GM12878 (cell line): ENCODE measurements around the gene CCDC14. TPM values are rescaled to one million over a fixed set of nuclear protein-coding genes. Genes with fewer than 3 reads are reported as not detected.

Source experiments
- ATAC-seq: fragments of 200-7000 bp; cut with Tn5 transposase; 3 replicates; pipeline ENCODE4 v1.9.1; 2020; ENCODE audit warnings: mild to moderate bottlenecking, moderate library complexity
- BruUV-seq: library from RNA; stranded (reverse); fragments of 400-500 nt; replicated peaks from 2 replicates; lab custom pipeline; 2021; lab: Mats Ljungman, UMichigan
- CTCF ChIA-PET: fragments of 300-600 bp; sonication (Branson Sonifier 250); formaldehyde crosslinking; extraction: SDS; loops from one replicate; lab custom pipeline; 2021; ENCODE audit warnings: inconsistent platforms; lab: Yijun Ruan, JAX
- POLR2A ChIA-PET: fragments of 350-600 bp; formaldehyde crosslinking; extraction: SDS; loops from one replicate; lab custom pipeline; 2021; ENCODE audit warnings: inconsistent platforms; lab: Charles Lee
- RAD21 ChIA-PET: fragments of 300-600 bp; sonication (Branson Sonifier 250); formaldehyde crosslinking; loops from one replicate; lab custom pipeline; 2023; ENCODE audit warnings: antibody characterized with exemption; ENCODE audit not compliant: unreplicated experiment; lab: Charles Lee
- SMC1A ChIA-PET: fragments of 300-600 bp; sonication (Branson Sonifier 250); formaldehyde crosslinking; loops from one replicate; lab custom pipeline; 2023; ENCODE audit not compliant: unreplicated experiment, uncharacterized antibody; lab: Charles Lee
- DNase-seq: peaks from one replicate; pipeline ENCODE4 v3.0.0-alpha.2; 2011; ENCODE audit warnings: low read depth, low spot score
- FAIRE-seq: peaks from 3 replicates; lab custom pipeline; 2011; peaks lifted over from hg19 to GRCh38; lab: Jason Lieb, UNC
- H2AFZ ChIP-seq: 2 replicates; pipeline ENCODE4 v1.6.0; 2011; ENCODE audit warnings: low read depth, low read length, control low read depth; ENCODE audit not compliant: control insufficient read depth
- H3K27ac ChIP-seq: 2 replicates; pipeline ENCODE4 v1.5.1; 2011; ENCODE audit warnings: control low read depth; ENCODE audit not compliant: control insufficient read depth, insufficient read depth
- H3K27me3 ChIP-seq, 2 experiments: replicated peaks in 1 of 2; 2 replicates each; pipeline versions ENCODE4 v1.6.0 to v1.6.1; 2011; ENCODE audit warnings: low read length in 1 of 2; ENCODE audit not compliant: control insufficient read depth in 2 of 2, insufficient read depth in 2 of 2
- H3K36me3 ChIP-seq, 2 experiments: 2 replicates each; pipeline ENCODE4 v1.5.1; 2011; ENCODE audit warnings: low read length in 1 of 2; ENCODE audit not compliant: control insufficient read depth in 2 of 2, insufficient read depth in 2 of 2
- H3K4me1 ChIP-seq: 2 replicates; pipeline ENCODE4 v1.6.1; 2011; ENCODE audit warnings: mild to moderate bottlenecking, low read length, moderate library complexity, mixed read lengths; ENCODE audit not compliant: control insufficient read depth, insufficient read depth
- H3K4me2 ChIP-seq: 2 replicates; pipeline ENCODE4 v1.6.0; 2011; ENCODE audit warnings: control low read depth; ENCODE audit not compliant: control insufficient read depth, insufficient read depth
- H3K4me3 ChIP-seq: fragments of 200-600 bp; sonication (generic); 2 replicates; pipeline ENCODE4 v1.5.1; 2016
- H3K79me2 ChIP-seq: 2 replicates; pipeline ENCODE4 v1.6.0; 2011; ENCODE audit warnings: low read length; ENCODE audit not compliant: control insufficient read depth, insufficient read depth
- H3K9ac ChIP-seq: 2 replicates; pipeline ENCODE4 v1.8.0; 2011; ENCODE audit warnings: low read length, control low read depth, mixed read lengths; ENCODE audit not compliant: control insufficient read depth, insufficient read depth
- H3K9me3 ChIP-seq: replicated peaks from 3 replicates; pipeline ENCODE4 v1.5.1; 2011; ENCODE audit warnings: mild to moderate bottlenecking, low read length; ENCODE audit not compliant: control insufficient read depth, insufficient read depth
- H4K20me1 ChIP-seq: 2 replicates; pipeline ENCODE4 v1.6.0; 2011; ENCODE audit not compliant: control insufficient read depth, insufficient read depth
- ATF7 ChIP-seq: fragments of 450-650 bp; IDR thresholded peaks from 2 replicates; pipeline ENCODE4 v1.6.1; 2016; ENCODE audit warnings: low read depth, mild to moderate bottlenecking
- IKZF2 ChIP-seq, 2 experiments: fragments of 450-650 bp; IDR thresholded peaks; 2 replicates each; pipeline ENCODE4 v1.6.1; 2017; ENCODE audit warnings: mild to moderate bottlenecking in 2 of 2, moderate library complexity in 2 of 2
- STAT1 ChIP-seq: fragments of 450-650 bp; conservative IDR thresholded peaks from 2 replicates; pipeline ENCODE4 v1.6.1; 2014; ENCODE audit warnings: antibody characterized with exemption, mild to moderate bottlenecking
- ZNF592 ChIP-seq: fragments of 450-650 bp; IDR thresholded peaks from 2 replicates; pipeline ENCODE4 v1.6.1; 2017; ENCODE audit warnings: mild to moderate bottlenecking, moderate library complexity
- ZZZ3 ChIP-seq: IDR thresholded peaks from 2 replicates; pipeline ENCODE4 v1.6.1; 2011; ENCODE audit warnings: low read depth; ENCODE audit not compliant: control insufficient read depth, insufficient read length
- WGBS: methylation state at CpG from one replicate; pipeline ENCODE4 v1.1.6; 2016; ENCODE audit warnings: low lambda C conversion rate; ENCODE audit not compliant: insufficient replicate concordance, insufficient coverage; ENCODE audit errors: missing lambda C conversion rate; 5-methylcytosine and 5-hydroxymethylcytosine counted together
- in situ Hi-C: fragments of 300-500 bp; cut with MboI; formaldehyde crosslinking; loops from 9 replicates; pipeline ENCODE4 v1.14.3; 2018; ENCODE audit warnings: mixed read lengths
- intact Hi-C: fragments of 100-400 bp; cut with micrococcal nuclease; formaldehyde crosslinking; loops from one replicate; pipeline ENCODE4 v1.14.2; 2022; ENCODE audit not compliant: unreplicated experiment
- polyA plus RNA-seq, 11 experiments: library from polyadenylated mRNA; depleted of rRNA in 4 of 11; unstranded in 6 of 11; stranded (reverse) in 5 of 11; fragments of >200 nt; fragmentation: Nextera tagmentation in 4 of 11; fragmentation: Illumina TruSeq in 1 of 11; extraction: Ambion mirVana in 4 of 11; extraction: Trizol in 1 of 11; gene quantifications; 1 replicate in 1 of 11; 2 replicates in 10 of 11; pipeline versions ENCODE4 v1.2.1 to v1.2.3, GENCODE V29; 2011 to 2016; ENCODE audit warnings: inconsistent platforms in 2 of 11, missing spikeins in 2 of 11, low read depth in 1 of 11
- total RNA-seq, 4 experiments: library from RNA; depleted of rRNA in 3 of 4; stranded (reverse); fragments of >200 nt in 3 of 4; fragmentation: Illumina TruSeq in 1 of 4; extraction: Trizol in 1 of 4; gene quantifications; 2 replicates each; pipeline versions ENCODE4 v1.2.1 to v1.2.3, GENCODE V29; 2013 to 2021
- TF ChIP-seq, protein P1 (sequence below), 3 experiments: IDR thresholded peaks in 2 of 3; conservative IDR thresholded peaks in 1 of 3; 2 replicates each; pipeline ENCODE4 v1.5.1; 2011; ENCODE audit warnings: low read depth in 3 of 3, low read length in 3 of 3, mild to moderate bottlenecking in 3 of 3, control low read depth in 2 of 3, moderate library complexity in 2 of 3, inconsistent platforms in 1 of 3, mixed read lengths in 1 of 3; ENCODE audit not compliant: control insufficient read depth in 2 of 3, insufficient read depth in 1 of 3; ENCODE audit errors: extremely low read depth in 1 of 3

CCDC14 gene
- total and polyA plus RNA-seq, 10 of the 15 experiments (the other 5 are each of a cell fraction or from before 2014, with no cell fraction given): 15.9 to 104 (median 43.0) TPM

DNA sequence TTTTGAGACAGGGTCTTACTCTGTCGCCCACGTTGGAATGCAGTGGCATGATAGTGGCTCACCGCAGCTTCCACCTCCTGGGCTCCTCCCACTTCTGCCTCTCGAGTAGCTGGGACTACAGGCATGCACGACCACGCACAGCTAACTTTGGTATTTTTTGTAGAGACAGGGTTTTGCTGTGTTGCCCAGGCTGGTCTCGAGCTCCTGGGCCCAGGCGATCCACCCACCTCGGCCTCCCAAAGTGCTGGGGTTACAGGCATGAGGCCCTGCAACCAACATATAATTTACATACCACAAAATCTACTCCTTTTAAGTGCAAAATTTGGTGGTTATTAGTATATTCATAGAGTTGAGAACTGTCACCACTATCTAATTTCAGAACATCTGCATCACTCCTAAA lies 31.7 kb downstream of the CCDC14 start:
- SMC1A ChIA-PET: no interaction called here
- H2AFZ ChIP-seq: no peak overlapping the region
- no peak overlapping the region for H3K4me3 ChIP-seq
- no peaks in the 10 kb centered on the region for H4K20me1 ChIP-seq
- ATAC-seq (no peak), FAIRE-seq (no peak), DNase-seq (no peak)
- POLR2A ChIA-PET: no interaction called here
- in situ Hi-C loops (no loop called here), intact Hi-C loops (no loop called here)
- H3K4me1 ChIP-seq: no peaks in the 10 kb centered on the region
- TF ChIP-seq IKZF2 (IDR thresholded peaks at IDR 0.05): no peak
- TF ChIP-seq, protein P1, sequence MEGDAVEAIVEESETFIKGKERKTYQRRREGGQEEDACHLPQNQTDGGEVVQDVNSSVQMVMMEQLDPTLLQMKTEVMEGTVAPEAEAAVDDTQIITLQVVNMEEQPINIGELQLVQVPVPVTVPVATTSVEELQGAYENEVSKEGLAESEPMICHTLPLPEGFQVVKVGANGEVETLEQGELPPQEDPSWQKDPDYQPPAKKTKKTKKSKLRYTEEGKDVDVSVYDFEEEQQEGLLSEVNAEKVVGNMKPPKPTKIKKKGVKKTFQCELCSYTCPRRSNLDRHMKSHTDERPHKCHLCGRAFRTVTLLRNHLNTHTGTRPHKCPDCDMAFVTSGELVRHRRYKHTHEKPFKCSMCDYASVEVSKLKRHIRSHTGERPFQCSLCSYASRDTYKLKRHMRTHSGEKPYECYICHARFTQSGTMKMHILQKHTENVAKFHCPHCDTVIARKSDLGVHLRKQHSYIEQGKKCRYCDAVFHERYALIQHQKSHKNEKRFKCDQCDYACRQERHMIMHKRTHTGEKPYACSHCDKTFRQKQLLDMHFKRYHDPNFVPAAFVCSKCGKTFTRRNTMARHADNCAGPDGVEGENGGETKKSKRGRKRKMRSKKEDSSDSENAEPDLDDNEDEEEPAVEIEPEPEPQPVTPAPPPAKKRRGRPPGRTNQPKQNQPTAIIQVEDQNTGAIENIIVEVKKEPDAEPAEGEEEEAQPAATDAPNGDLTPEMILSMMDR (IDR thresholded peaks at IDR 0.05 in 2 of 3, conservative IDR thresholded peaks at IDR 0.05 in 1 of 3; ENCODE audit: control insufficient read depth in 2 of 3, extremely low read depth in 1 of 3, insufficient read depth in 1 of 3, low read depth in 3 of 3, low read length in 3 of 3): no peak
- no peak for TF ChIP-seq STAT1
- no peak for TF ChIP-seq ZZZ3
- no peak for TF ChIP-seq ZNF592
- no peak for TF ChIP-seq ATF7
- 79% methylated on average over 9 of the region's 9 CpGs for WGBS
- RAD21 ChIA-PET: no interaction called here
- no peak overlapping the region for H3K9ac ChIP-seq
- no TSS peak for BruUV-seq
- no peaks in the 10 kb centered on the region for H3K9me3 ChIP-seq
- no peak overlapping the region for H3K4me2 ChIP-seq
- no peaks in the 10 kb centered on the region; a peak in 1 of 4 replicates for H3K36me3 ChIP-seq
- no peak overlapping the region for H3K27ac ChIP-seq
- CTCF ChIA-PET: no interaction called here
- H3K79me2 ChIP-seq: no peaks in the 10 kb centered on the region
- H3K27me3 ChIP-seq: no peaks in the 10 kb centered on the region
